H1 (cell line): ENCODE measurements around the gene COLEC12. TPM values are rescaled to one million over a fixed set of nuclear protein-coding genes. Genes with fewer than 3 reads are reported as not detected.

ENCODE experiments used
- CTCF ChIA-PET: fragments of 300-600 bp; sonication (Branson Sonifier 250); formaldehyde crosslinking; loops from one replicate; lab custom pipeline; 2021; ENCODE audit not compliant: partially characterized antibody; lab: Charles Lee
- POLR2A ChIA-PET: fragments of 300-600 bp; sonication (Branson Sonifier 250); formaldehyde crosslinking; loops from one replicate; lab custom pipeline; 2021; ENCODE audit warnings: inconsistent platforms; ENCODE audit not compliant: partially characterized antibody; lab: Charles Lee
- DNase-seq, 2 experiments: peaks; one replicate each; pipeline versions ENCODE4 v3.0.0 to v3.0.0-alpha.2; 2010 to 2022; ENCODE audit warnings: low spot score in 2 of 2, low read depth in 1 of 2, mixed read lengths in 1 of 2
- FAIRE-seq: peaks from 2 replicates; lab custom pipeline; 2011; peaks lifted over from hg19 to GRCh38; lab: Jason Lieb, UNC
- H2AFZ ChIP-seq: 2 replicates; pipeline ENCODE4 v1.8.1; 2012; ENCODE audit warnings: low read length, inconsistent platforms
- H2AK5ac ChIP-seq: 2 replicates; pipeline ENCODE4 v1.6.1; 2013; ENCODE audit warnings: low read depth, low read length
- H2BK120ac ChIP-seq: replicated peaks from 2 replicates; pipeline ENCODE3; 2013; ENCODE audit warnings: low read depth, low read length, inconsistent platforms
- H2BK12ac ChIP-seq: 2 replicates; pipeline ENCODE4 v1.6.1; 2013; ENCODE audit warnings: low read depth, low read length
- H2BK15ac ChIP-seq: 2 replicates; pipeline ENCODE4 v1.6.1; 2013; ENCODE audit warnings: low read length
- H2BK20ac ChIP-seq: 2 replicates; pipeline ENCODE4 v1.6.1; 2013; ENCODE audit warnings: low read length
- H2BK5ac ChIP-seq: 2 replicates; pipeline ENCODE4 v1.6.1; 2013; ENCODE audit warnings: low read depth, low read length
- H3K14ac ChIP-seq: 2 replicates; pipeline ENCODE4 v1.6.1; 2013; ENCODE audit warnings: inconsistent platforms; ENCODE audit not compliant: insufficient read length
- H3K18ac ChIP-seq: 2 replicates; pipeline ENCODE4 v1.6.1; 2013; ENCODE audit warnings: low read length; ENCODE audit errors: extremely low read depth
- H3K23ac ChIP-seq: 2 replicates; pipeline ENCODE4 v1.6.1; 2013; ENCODE audit warnings: inconsistent platforms; ENCODE audit not compliant: insufficient read length
- H3K23me2 ChIP-seq: 2 replicates; pipeline ENCODE4 v1.6.1; 2013; ENCODE audit warnings: low read depth, low read length
- H3K27ac ChIP-seq: 2 replicates; pipeline ENCODE4 v1.6.1; 2011; ENCODE audit warnings: low read depth, low read length, inconsistent platforms
- H3K27me3 ChIP-seq, 4 experiments: replicated peaks in 1 of 4; 1 replicate in 1 of 4; 2 replicates in 3 of 4; pipeline versions ENCODE4 v1.6.1 to v1.8.1; 2011 to 2013; ENCODE audit warnings: low read length in 3 of 4, mild to moderate bottlenecking in 3 of 4, inconsistent platforms in 2 of 4, mixed read lengths in 2 of 4, moderate library complexity in 1 of 4; ENCODE audit not compliant: control insufficient read depth in 3 of 4, insufficient read depth in 3 of 4; ENCODE audit errors: extremely low read depth in 1 of 4
- H3K36me3 ChIP-seq, 4 experiments: 2 replicates each; pipeline versions ENCODE4 v1.6.1 to v1.8.1; 2011 to 2013; ENCODE audit warnings: mild to moderate bottlenecking in 4 of 4, low read length in 3 of 4, moderate library complexity in 2 of 4, control low read depth in 1 of 4, inconsistent platforms in 1 of 4; ENCODE audit not compliant: insufficient read depth in 4 of 4, control insufficient read depth in 2 of 4
- H3K4ac ChIP-seq: replicated peaks from 2 replicates; pipeline ENCODE3; 2013; ENCODE audit warnings: low read length, low read depth, mixed read lengths, inconsistent platforms; ENCODE audit not compliant: insufficient read length
- H3K4me1 ChIP-seq, 4 experiments: replicated peaks in 1 of 4; 1 replicate in 1 of 4; 2 replicates in 3 of 4; pipeline versions ENCODE4 v1.6.1 to v1.8.1; 2011 to 2013; ENCODE audit warnings: low read length in 3 of 4, inconsistent platforms in 2 of 4, mixed read lengths in 1 of 4; ENCODE audit not compliant: insufficient read depth in 4 of 4, control insufficient read depth in 3 of 4
- H3K4me2 ChIP-seq, 2 experiments: 2 replicates each; pipeline versions ENCODE4 v1.6.1 to v1.8.1; 2011 to 2013; ENCODE audit warnings: low read depth in 2 of 2, low read length in 2 of 2, control low read depth in 1 of 2, inconsistent platforms in 1 of 2, mild to moderate bottlenecking in 1 of 2; ENCODE audit not compliant: insufficient read depth in 1 of 2
- H3K4me3 ChIP-seq, 4 experiments: fragments of 200-600, 300-600 bp in 1 of 4; sonication (generic), shearing (Covaris generic), sonication (Bioruptor Twin) in 1 of 4; 2 replicates each; pipeline versions ENCODE4 v1.5.1 to v1.8.1; 2011 to 2016; ENCODE audit warnings: low read length in 4 of 4, low read depth in 3 of 4, control low read depth in 2 of 4, inconsistent platforms in 2 of 4, mild to moderate bottlenecking in 2 of 4, mixed read lengths in 1 of 4, moderate library complexity in 1 of 4; ENCODE audit not compliant: insufficient read depth in 2 of 4; ENCODE audit errors: extremely low read depth in 1 of 4
- H3K56ac ChIP-seq: replicated peaks from 2 replicates; pipeline ENCODE3; 2013; ENCODE audit warnings: low read depth, mild to moderate bottlenecking, mixed read lengths, low read length, inconsistent platforms; ENCODE audit not compliant: insufficient read length
- H3K79me1 ChIP-seq: 2 replicates; pipeline ENCODE4 v1.6.1; 2013; ENCODE audit warnings: low read depth, low read length, control low read depth
- H3K79me2 ChIP-seq, 2 experiments: 2 replicates each; pipeline versions ENCODE4 v1.6.1 to v1.8.1; 2012 to 2013; ENCODE audit warnings: low read length in 2 of 2, mild to moderate bottlenecking in 2 of 2, inconsistent platforms in 1 of 2; ENCODE audit not compliant: insufficient read depth in 2 of 2, control insufficient read depth in 1 of 2
- H3K9ac ChIP-seq, 4 experiments: replicated peaks in 1 of 4; 1 replicate in 1 of 4; 2 replicates in 3 of 4; pipeline versions ENCODE4 v1.6.1 to v1.8.1; 2011 to 2013; ENCODE audit warnings: low read depth in 3 of 4, low read length in 3 of 4, control low read depth in 2 of 4, mild to moderate bottlenecking in 2 of 4, moderate library complexity in 2 of 4, inconsistent platforms in 1 of 4; ENCODE audit errors: extremely low read depth in 1 of 4
- H3K9me3 ChIP-seq, 2 experiments: 2 replicates each; pipeline versions ENCODE4 v1.6.1 to v1.8.1; 2012 to 2013; ENCODE audit warnings: mild to moderate bottlenecking in 2 of 2, moderate library complexity in 2 of 2, control low read depth in 1 of 2, inconsistent platforms in 1 of 2, low read depth in 1 of 2, low read length in 1 of 2, mixed read lengths in 1 of 2; ENCODE audit not compliant: insufficient read depth in 2 of 2
- H4K20me1 ChIP-seq, 2 experiments: replicated peaks in 1 of 2; 2 replicates each; pipeline versions ENCODE3 to v1.8.1; 2011 to 2013; ENCODE audit warnings: inconsistent platforms in 2 of 2, low read length in 2 of 2, mild to moderate bottlenecking in 1 of 2; ENCODE audit not compliant: insufficient read depth in 2 of 2, control insufficient read depth in 1 of 2
- H4K5ac ChIP-seq: 2 replicates; pipeline ENCODE4 v1.6.1; 2013; ENCODE audit warnings: low read length, low read depth, mixed read lengths, inconsistent platforms; ENCODE audit not compliant: insufficient read length
- H4K8ac ChIP-seq: 2 replicates; pipeline ENCODE4 v1.8.0; 2013; ENCODE audit warnings: mild to moderate bottlenecking, moderate library complexity, low read length, inconsistent platforms; ENCODE audit not compliant: insufficient read depth; ENCODE audit errors: extremely low read depth
- H4K91ac ChIP-seq: replicated peaks from 2 replicates; pipeline ENCODE3; 2013; ENCODE audit warnings: low read length, mixed read lengths, inconsistent platforms; ENCODE audit not compliant: insufficient read length
- BCL11A ChIP-seq, 2 experiments: IDR thresholded peaks; one replicate each; pipeline ENCODE4 v1.6.1; 2011; ENCODE audit warnings: low read depth in 2 of 2, low read length in 2 of 2, mild to moderate bottlenecking in 2 of 2
- CBX5 ChIP-seq: fragments of 300-800, 300-1000 bp; sonication (generic); IDR thresholded peaks from 2 replicates; pipeline ENCODE4 v1.7.1; 2016; ENCODE audit warnings: antibody characterized with exemption, low read length, low read depth
- CBX8 ChIP-seq: fragments of 300-800, 300-1000 bp; sonication (generic); IDR thresholded peaks from 2 replicates; pipeline ENCODE4 v1.7.1; 2016; ENCODE audit warnings: low read depth, low read length, borderline replicate concordance
- EZH2 ChIP-seq: fragments of 200-600 bp; sonication (generic); IDR thresholded peaks from 2 replicates; pipeline ENCODE4 v1.7.1; 2012; ENCODE audit warnings: low read depth, mild to moderate bottlenecking, moderate library complexity, low read length, inconsistent platforms; ENCODE audit not compliant: severe bottlenecking
- JUN ChIP-seq: IDR thresholded peaks from 2 replicates; pipeline ENCODE4 v1.6.1; 2011; ENCODE audit warnings: low read depth, mild to moderate bottlenecking, improper control_type of control experiment, low read length
- MAFK ChIP-seq: IDR thresholded peaks from 2 replicates; pipeline ENCODE4 v1.6.1; 2012; ENCODE audit warnings: low read depth, mild to moderate bottlenecking, improper control_type of control experiment, low read length
- MAX ChIP-seq: IDR thresholded peaks from 2 replicates; pipeline ENCODE4 v1.6.1; 2012; ENCODE audit warnings: inconsistent platforms
- RAD21 ChIP-seq, 2 experiments: IDR thresholded peaks in 1 of 2; conservative IDR thresholded peaks in 1 of 2; 2 replicates each; pipeline ENCODE4 v1.6.1; 2011; ENCODE audit warnings: low read depth in 2 of 2, low read length in 2 of 2, improper control_type of control experiment in 1 of 2, inconsistent platforms in 1 of 2, mild to moderate bottlenecking in 1 of 2, moderate library complexity in 1 of 2
- RFX5 ChIP-seq: IDR thresholded peaks from 2 replicates; pipeline ENCODE4 v1.6.1; 2011; ENCODE audit warnings: low read depth, low read length, improper control_type of control experiment, borderline replicate concordance
- SP4 ChIP-seq: IDR thresholded peaks from 2 replicates; pipeline ENCODE4 v1.6.1; 2012; ENCODE audit warnings: low read length, inconsistent platforms
- TCF12 ChIP-seq: IDR thresholded peaks from 2 replicates; pipeline ENCODE4 v1.6.1; 2011; ENCODE audit warnings: low read depth, mild to moderate bottlenecking, low read length
- WGBS, 2 experiments: shearing (Covaris generic) in 1 of 2; methylation state at CpG; one replicate each; pipeline versions ENCODE4 v1.1.6 to v1.1.7; 2013 to 2015; ENCODE audit warnings: low lambda C conversion rate in 2 of 2, mixed read lengths in 2 of 2, inconsistent platforms in 1 of 2, low coverage in 1 of 2, missing lambda C conversion rate in 1 of 2; ENCODE audit not compliant: insufficient replicate concordance in 2 of 2, insufficient coverage in 1 of 2, insufficient read length in 1 of 2; ENCODE audit errors: extremely low coverage in 1 of 2, missing lambda C conversion rate in 1 of 2; 5-methylcytosine and 5-hydroxymethylcytosine counted together
- polyA plus RNA-seq, 7 experiments: library from polyadenylated mRNA; depleted of rRNA in 3 of 7; stranded (reverse) in 5 of 7; unstranded in 2 of 7; fragments of >200 nt in 5 of 7; fragments of 200-250 nt in 2 of 7; gene quantifications; 1 replicate in 5 of 7; 2 replicates in 1 of 7; 4 replicates in 1 of 7; pipeline versions ENCODE4 v1.2.1 to v1.2.3, GENCODE V29; 2011 to 2013; ENCODE audit warnings: missing spikeins in 2 of 7, mixed read lengths in 2 of 7
- total RNA-seq: library from RNA; stranded (reverse); fragmentation: NEBNext Ultra II Directional; extraction: Animal tissue kit (Norgen Biotek cat#: 25700); gene quantifications from 2 replicates; pipeline ENCODE4 v1.2.1, GENCODE V29; 2021

COLEC12 gene
- total and polyA plus RNA-seq, 2 of the 8 experiments (the other 6 are each of a cell fraction or from before 2014, with no cell fraction given) = 0.44 to 2.3 TPM

DNA sequence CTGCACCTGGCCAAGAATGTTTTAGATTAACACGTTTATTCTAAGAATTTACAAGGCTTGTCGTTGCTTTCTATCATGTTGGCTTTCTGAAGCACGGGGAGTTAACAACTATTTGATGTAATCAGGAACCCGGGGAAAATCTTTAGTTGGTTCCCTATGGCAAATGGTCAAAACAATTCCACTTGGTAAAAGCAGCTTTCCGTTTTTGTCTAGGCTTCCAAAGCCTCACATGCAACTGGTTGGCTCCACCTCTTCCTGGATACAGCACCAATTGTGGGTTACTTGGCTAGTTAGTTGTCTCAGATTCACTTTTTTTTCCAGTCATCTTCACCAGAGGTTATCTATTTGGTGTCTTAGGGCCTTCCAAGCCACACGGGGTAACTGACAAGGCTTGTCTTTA is 2.8 kb downstream of the COLEC12 start:
- H3K79me2 ChIP-seq = no peaks in the 10 kb centered on the region
- 79% methylated on average over 6 of the region's 6 CpGs; no CpG with 5 or more reads in 1 of the 2 experiments for WGBS, 2 experiments

More for the DNA sequence above, 2.8 kb downstream of the COLEC12 start:
- H3K4me3 ChIP-seq = no peak overlapping the region
- no peak overlapping the region for H3K9ac ChIP-seq
- H2BK5ac ChIP-seq = no peak overlapping the region
- peaks cover 20% of the 10 kb centered on the region for H3K23me2 ChIP-seq
- H3K4ac ChIP-seq = no peak overlapping the region
- H3K27ac ChIP-seq = no peak overlapping the region
- POLR2A ChIA-PET = no interaction called here
- H3K36me3 ChIP-seq = peaks cover 0 to 6% (median 0%) of the 10 kb centered on the region in 4 experiments; a peak in 1 of 8 replicates
- no peak overlapping the region for H3K56ac ChIP-seq
- H3K79me1 ChIP-seq = no peaks in the 10 kb centered on the region
- no peak overlapping the region for H3K23ac ChIP-seq
- H2BK15ac ChIP-seq = no peak overlapping the region
- FAIRE-seq = no peak
- H3K14ac ChIP-seq = no peak overlapping the region
- peaks cover 2 to 13% (median 6%) of the 10 kb centered on the region in 4 experiments; a peak in 5 of 7 replicates for H3K4me1 ChIP-seq
- H2AFZ ChIP-seq = no peak overlapping the region
- no peak overlapping the region for H2BK12ac ChIP-seq
- DNase-seq = no peak
- no peak overlapping the region for H2BK120ac ChIP-seq
- no peak overlapping the region for H4K91ac ChIP-seq
- CTCF ChIA-PET = interaction anchor here (0.6 to 3.9 kb wide), 12 partner anchors 9 to 468 kb away, joined by 3 to 17 read pairs (median 4); no protein-coding TSS in a partner anchor
- no peak overlapping the region for H3K4me2 ChIP-seq
- no peak overlapping the region for H2AK5ac ChIP-seq
- H4K5ac ChIP-seq = no peak overlapping the region
- TF ChIP-seq MAFK (no peak), TCF12 (no peak), BCL11A (IDR thresholded peaks at IDR 0.05; ENCODE audit: low read depth in 2 of 2, low read length in 2 of 2) (no peak), CBX5 (no peak), RFX5 (no peak), EZH2 (no peak), JUN (no peak), CBX8 (no peak), MAX (no peak), RAD21 (IDR thresholded peaks at IDR 0.05 in 1 of 2, conservative IDR thresholded peaks at IDR 0.05 in 1 of 2; ENCODE audit: low read depth in 2 of 2, low read length in 2 of 2) (no peak), SP4 (no peak)
- H4K8ac ChIP-seq = no peak overlapping the region
- H3K18ac ChIP-seq = no peak overlapping the region
- no peaks in the 10 kb centered on the region for H3K9me3 ChIP-seq
- peaks cover 30 to 43% (median 37%) of the 10 kb centered on the region in 4 experiments for H3K27me3 ChIP-seq
- no peaks in the 10 kb centered on the region for H4K20me1 ChIP-seq
- H2BK20ac ChIP-seq = no peak overlapping the region
